ENCODE measurements around the gene SNN.

The SNN gene

GRCh38 chr16:11667824-11668622 lies at the start of gene SNN:
TSS of gene SNN (plus strand) at chr16:11668455. CDS start at chr16:11676060, 7,605 bp downstream.
- peak; percentile 76 for DNase-seq

GRCh38 chr16:11619327-11619851 lies 48.9 kb upstream of the SNN start:
- DNase-seq: no peak

GRCh38 chr16:11620243-11621003 lies 47.8 kb upstream of the SNN start:
- DNase-seq: no peak

- DNase-seq: no peak
Observed at GRCh38 chr16:11621539-11621919, 46.7 kb upstream of the SNN start.

- peak; percentile 31 for DNase-seq
Observed at GRCh38 chr16:11621920-11622651, 46.2 kb upstream of the SNN start.

GRCh38 chr16:11624205-11624604 lies 44.0 kb upstream of the SNN start:
- DNase-seq: no peak

- DNase-seq: no peak
Observed at GRCh38 chr16:11624636-11625607, 43.3 kb upstream of the SNN start.

- no peak for DNase-seq
Observed at GRCh38 chr16:11625769-11626168, 42.5 kb upstream of the SNN start.

- no peak for DNase-seq
Observed at GRCh38 chr16:11626657-11627291, 41.5 kb upstream of the SNN start.

GRCh38 chr16:11627292-11627663 lies 41.0 kb upstream of the SNN start:
- DNase-seq: no peak

- DNase-seq: no peak
Observed at GRCh38 chr16:11627822-11628457, 40.3 kb upstream of the SNN start.

- no peak for DNase-seq
Observed at GRCh38 chr16:11629071-11630030, 38.9 kb upstream of the SNN start.

GRCh38 chr16:11630046-11630767 lies 38.0 kb upstream of the SNN start:
- DNase-seq: no peak

GRCh38 chr16:11630768-11631056 lies 37.5 kb upstream of the SNN start:
- no peak for DNase-seq

- DNase-seq: no peak
Observed at GRCh38 chr16:11631214-11631613, 37.0 kb upstream of the SNN start.

GRCh38 chr16:11632455-11632939 lies 35.8 kb upstream of the SNN start:
- DNase-seq: peak; percentile 53

- DNase-seq: no peak
Observed at GRCh38 chr16:11633113-11633512, 35.1 kb upstream of the SNN start.

GRCh38 chr16:11634312-11634711 lies 33.9 kb upstream of the SNN start:
- no peak for DNase-seq

- DNase-seq: no peak
Observed at GRCh38 chr16:11635113-11635652, 33.1 kb upstream of the SNN start.

Measured in retina (tissue), 1 donor.